ENCODE data around the gene SPATA18.

GRCh38 chr4:52016981-52017380 lies 34.1 kb upstream of the SPATA18 start:
- no peak for TF ChIP-seq POLR2A (IDR thresholded peaks at IDR 0.05)
- TF ChIP-seq CTCF (IDR thresholded peaks at IDR 0.05), result no peak

All from thyroid gland (tissue), 4 donors.